KOPT-K1 (cell line): ENCODE measurements around the gene GOLGA6C.
"Not testable (repeated sequence)": the region's sequence is repeated elsewhere in the genome, so short reads cannot be mapped to it uniquely, and the experiment has no call there.

ENCODE experiments used
- H3K27ac ChIP-seq: fragments of 200-600 bp; sonication (generic); 2 replicates; pipeline ENCODE4 v1.5.1; 2016; ENCODE audit warnings: antibody characterized with exemption, mild to moderate bottlenecking, low read depth, low read length; ENCODE audit not compliant: poor library complexity, severe bottlenecking
- H3K36me3 ChIP-seq: fragments of 200-600 bp; sonication (generic); 2 replicates; pipeline ENCODE4 v1.5.1; 2017; ENCODE audit warnings: antibody characterized with exemption, mild to moderate bottlenecking, low read length, moderate library complexity; ENCODE audit not compliant: insufficient read depth
- H3K9me3 ChIP-seq: fragments of 200-600 bp; sonication (generic); 2 replicates; pipeline ENCODE4 v1.5.1; 2017; ENCODE audit warnings: antibody characterized with exemption, low read length, mild to moderate bottlenecking; ENCODE audit not compliant: insufficient read depth, poor library complexity, severe bottlenecking

GOLGA6C gene

GRCh38 chr15:75233504-75234190 lies 24.5 kb upstream of the GOLGA6C start:
- Histone ChIP-seq H3K36me3 (no peaks in the 10 kb centered on the region), H3K9me3 (no peaks in the 10 kb centered on the region)

DNA sequence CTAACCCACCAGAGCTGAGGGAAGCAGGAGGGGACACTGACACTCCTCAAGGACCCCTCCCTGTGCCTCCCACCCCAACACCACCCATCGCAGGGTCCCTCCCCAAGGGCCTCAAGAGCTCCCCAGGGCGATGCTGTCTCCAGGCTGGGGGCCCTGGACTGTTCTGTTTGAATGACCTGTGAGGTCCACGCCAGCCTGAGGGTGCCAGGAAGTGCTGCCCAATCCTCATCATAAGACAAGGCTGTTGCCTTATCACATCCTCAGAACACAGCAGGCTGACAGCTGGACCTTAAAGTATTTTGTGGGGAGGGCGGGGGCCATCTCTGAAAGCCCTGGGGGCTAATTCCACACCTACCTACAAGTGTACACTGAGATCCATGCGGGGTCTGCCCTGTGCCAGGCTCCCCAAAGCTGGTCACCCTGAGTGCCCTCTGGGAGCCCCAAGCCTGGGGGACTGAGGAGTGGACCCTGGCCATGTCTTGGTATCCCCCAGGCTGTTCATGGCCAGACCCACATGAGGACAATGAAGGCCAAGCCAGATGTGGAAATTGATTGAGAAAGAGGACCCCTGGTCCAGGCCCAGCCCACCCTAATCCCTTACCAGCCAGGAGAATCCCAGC lies 23.8 kb upstream of the GOLGA6C start:
- Histone ChIP-seq H3K27ac (no peak overlapping the region), H3K36me3 (no peaks in the 10 kb centered on the region), H3K9me3 (no peaks in the 10 kb centered on the region)

More at GRCh38 chr15:75233504-75234190, 24.5 kb upstream of the GOLGA6C start:
- no peak overlapping the region for H3K27ac ChIP-seq

DNA sequence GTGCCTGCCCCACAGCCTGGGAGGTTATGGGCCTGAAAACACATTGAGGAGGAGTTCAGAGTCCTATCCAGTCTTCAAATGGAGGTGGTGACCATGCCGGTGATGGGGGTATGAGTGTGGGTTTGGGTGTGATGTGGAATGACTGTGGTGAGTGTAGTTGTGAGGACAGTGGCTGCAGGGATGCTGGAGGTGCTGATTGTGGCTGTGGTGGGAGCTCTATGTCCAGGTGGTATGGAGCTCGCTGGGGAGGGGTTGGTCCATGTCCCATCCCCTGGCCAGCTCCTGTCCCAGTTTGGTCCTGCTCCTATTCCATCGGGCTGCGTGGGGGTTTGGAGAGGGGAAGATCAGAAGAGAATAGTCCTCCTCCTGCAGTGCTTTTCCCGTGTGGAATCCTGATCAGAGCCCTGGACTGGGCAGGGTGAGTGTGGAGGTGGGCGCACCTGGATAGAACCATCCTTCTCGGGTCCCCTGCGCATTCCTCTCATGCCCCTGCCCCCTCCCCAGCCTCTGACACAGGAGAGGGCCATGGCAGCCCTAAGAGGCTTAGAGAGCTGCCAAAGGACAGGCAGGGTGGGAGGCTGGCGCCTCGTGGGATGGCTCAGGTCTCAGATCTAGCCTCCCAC lies 23.0 kb upstream of the GOLGA6C start:
- H3K36me3 ChIP-seq, result no peaks in the 10 kb centered on the region
- no peak overlapping the region for H3K27ac ChIP-seq
- no peaks in the 10 kb centered on the region for H3K9me3 ChIP-seq

DNA sequence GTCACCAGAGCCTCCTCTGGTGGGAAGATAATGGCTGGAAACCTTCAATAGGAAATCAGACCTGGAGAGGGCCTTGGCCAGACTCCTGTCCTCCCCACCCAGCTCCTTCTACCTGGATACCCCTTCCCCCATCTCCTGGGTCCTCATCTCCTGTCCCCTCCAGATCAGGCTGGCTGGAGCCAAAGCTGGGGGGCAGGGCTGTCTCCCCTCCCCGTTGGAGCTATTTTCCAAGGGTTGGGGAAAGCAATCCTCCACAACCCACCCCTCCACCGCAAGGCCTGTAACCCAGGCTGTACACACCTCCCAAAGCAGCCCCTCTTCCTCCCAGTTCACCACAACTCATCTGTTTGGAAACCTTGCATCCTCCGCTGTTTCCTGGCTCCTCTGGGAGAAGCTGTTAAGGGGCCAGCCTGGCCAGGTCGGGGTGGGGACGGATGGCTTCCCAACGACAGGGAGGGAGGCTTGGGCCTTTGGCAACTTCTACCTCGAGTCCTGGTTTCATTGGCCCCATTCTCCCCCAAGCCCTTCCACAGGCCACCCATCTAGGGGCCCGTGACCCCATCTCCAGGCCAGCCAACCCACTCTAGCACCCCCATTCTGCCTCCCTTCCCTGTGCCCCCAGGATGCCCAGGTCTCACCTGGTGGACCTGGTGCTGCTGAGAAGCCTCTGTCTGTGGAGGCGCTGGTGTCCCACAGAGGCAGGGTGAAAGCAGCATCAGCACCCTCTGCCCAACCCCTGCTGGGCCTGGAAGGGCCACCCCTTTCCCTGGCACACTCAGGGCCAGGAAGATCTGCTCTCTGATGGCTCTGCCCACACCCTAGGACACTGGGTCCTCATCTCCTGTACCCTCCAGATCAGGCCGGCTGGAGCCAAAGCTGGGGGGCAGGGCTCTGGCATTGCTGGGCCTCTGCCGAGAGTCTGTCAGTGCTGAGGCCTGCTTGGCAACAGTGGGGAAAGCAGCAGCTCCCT lies 22.1 kb upstream of the GOLGA6C start:
- Histone ChIP-seq H3K36me3 (no peaks in the 10 kb centered on the region), H3K27ac (no peak overlapping the region), H3K9me3 (no peaks in the 10 kb centered on the region)

DNA sequence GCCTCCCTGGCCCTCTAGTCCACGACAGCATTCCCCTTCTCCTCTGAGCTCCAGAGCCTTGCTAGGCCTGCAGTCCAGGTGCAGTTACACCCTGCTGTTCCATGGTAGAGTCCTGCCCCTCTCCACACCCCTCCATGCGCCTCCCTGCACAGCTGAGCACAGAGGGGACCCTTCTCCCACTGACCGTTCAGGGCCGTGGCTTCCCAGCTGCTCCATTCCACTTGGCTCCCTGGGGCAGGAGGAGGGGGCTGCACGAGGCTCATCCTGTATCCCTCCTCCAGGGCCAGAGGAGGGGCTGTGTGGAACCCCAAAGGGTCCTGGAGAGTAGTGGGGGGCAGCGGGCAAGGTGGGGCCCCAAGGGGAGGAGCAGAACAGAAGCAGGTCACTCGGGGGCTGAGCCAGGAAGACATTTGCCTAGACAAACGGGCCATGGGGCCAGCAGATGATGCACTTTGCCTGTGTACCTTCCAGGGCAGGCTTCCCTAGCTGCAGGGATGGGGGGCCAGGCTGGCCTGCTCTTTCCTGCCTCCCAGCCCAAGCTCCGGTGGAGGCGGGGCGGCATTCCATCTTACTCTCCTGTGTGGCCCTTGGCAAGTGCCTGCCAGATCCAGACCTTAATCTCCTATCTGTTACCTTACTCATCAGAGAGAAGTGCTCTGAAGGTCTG lies 20.7 kb upstream of the GOLGA6C start:
- no peaks in the 10 kb centered on the region for H3K36me3 ChIP-seq
- no peaks in the 10 kb centered on the region for H3K9me3 ChIP-seq
- no peak overlapping the region for H3K27ac ChIP-seq

DNA sequence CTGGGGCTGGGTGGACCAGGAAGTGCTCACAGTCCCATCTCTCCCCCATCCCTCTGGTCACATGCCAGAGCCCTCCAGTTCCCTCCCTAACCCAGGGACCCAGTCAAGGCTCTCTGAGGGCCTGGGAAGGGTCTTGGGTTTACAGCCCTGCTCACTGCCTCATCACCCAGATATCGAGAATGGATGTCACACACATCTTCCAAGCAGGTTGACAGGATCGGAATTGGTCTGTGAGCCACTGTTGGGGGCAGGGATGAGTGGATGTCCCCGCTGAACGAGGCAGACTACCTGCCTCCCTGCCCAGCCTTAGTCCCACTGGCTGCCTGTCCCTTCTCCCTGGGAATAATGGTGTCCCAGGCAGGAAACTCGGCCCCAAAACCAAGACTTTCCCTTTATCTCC lies 20.0 kb upstream of the GOLGA6C start:
- Histone ChIP-seq H3K36me3 (no peaks in the 10 kb centered on the region), H3K27ac (no peak overlapping the region), H3K9me3 (no peaks in the 10 kb centered on the region)

GRCh38 chr15:75245741-75246140 lies 12.4 kb upstream of the GOLGA6C start:
- H3K36me3 ChIP-seq, H3K9me3 ChIP-seq, H3K27ac ChIP-seq: not testable (repeated sequence)

DNA sequence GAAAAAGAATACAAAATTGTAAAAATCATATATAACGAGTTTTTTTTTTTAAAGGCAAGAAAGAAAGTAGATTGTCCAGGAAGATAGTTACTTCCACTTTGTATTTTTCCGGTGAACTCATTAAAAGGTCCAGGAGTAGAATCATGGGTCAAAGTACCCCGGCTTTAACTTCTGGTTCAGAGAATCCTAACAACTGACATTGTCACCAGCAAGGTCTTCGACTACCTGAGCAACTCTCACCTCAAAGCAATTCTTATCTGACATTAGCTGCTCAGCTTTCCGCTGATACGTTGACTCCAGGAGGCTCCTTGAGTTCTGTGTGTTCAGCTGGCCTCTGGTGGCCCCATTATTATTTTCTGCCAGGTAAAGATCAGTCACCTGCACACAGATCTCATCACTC lies 9.1 kb upstream of the GOLGA6C start:
- not testable (repeated sequence) for H3K9me3 ChIP-seq, H3K36me3 ChIP-seq, H3K27ac ChIP-seq

DNA sequence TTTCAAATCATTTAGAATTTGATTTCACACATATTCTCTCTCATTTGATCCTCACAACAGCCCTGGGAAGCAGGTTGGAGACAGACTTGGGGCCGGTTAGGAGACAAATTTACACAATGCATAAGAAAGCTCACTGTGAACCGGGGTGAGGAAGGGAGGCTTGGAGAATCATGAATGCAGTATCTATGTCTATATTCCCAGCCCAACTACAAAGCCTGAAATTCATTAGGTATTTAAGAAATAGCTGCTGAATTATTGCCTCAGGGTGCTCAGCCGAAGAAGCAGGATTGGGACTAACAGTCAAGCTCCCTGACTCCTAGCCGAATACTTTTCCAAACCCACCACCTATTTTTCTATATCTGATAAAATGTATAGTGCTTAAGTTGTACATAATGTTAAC lies 8.4 kb upstream of the GOLGA6C start:
- Histone ChIP-seq H3K27ac (no peak overlapping the region), H3K9me3 (no peaks in the 10 kb centered on the region), H3K36me3 (no peaks in the 10 kb centered on the region)

GRCh38 chr15:75251343-75251742 lies 6.8 kb upstream of the GOLGA6C start:
- not testable (repeated sequence) for H3K9me3 ChIP-seq, H3K36me3 ChIP-seq, H3K27ac ChIP-seq

GRCh38 chr15:75252285-75252684 lies 5.8 kb upstream of the GOLGA6C start:
- not testable (repeated sequence) for H3K9me3 ChIP-seq, H3K36me3 ChIP-seq

DNA sequence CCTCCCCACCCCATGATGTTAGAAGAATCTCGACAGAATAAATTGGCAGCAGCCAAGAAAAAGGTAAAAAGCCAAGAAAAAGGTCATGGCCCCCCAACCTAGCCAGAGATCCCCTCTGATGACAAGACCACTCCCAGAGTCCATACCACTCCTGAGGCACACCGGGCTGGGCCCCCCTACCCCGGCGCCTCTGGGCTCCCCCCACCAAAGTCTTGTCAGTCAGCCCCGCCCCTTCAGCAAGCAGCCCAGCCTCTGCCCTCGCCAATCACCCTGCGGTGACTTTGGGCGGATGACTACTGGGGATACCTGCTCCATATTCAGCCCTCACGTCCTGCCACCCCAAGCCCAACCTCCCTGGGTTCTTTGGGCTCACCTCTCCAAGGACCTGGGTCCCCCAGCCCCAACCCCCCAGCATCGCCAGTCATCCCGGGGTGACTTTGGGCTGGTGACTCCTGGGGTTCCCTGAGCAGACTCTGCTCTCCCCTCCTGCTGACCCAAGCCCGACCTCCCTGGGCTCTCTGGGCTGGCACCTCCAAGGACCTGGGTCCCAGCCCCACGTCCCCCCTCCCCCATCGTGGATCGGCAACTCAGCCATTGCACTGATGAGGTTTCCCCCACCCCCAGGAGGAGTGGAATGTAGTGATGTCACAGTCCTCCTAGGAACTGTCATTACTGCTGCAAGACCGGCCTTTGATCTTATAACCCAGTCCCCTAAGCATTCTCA lies 648 bp downstream of the GOLGA6C start:
- not testable (repeated sequence) for H3K36me3 ChIP-seq, H3K27ac ChIP-seq, H3K9me3 ChIP-seq

More at GRCh38 chr15:75252285-75252684, 5.8 kb upstream of the GOLGA6C start:
- H3K27ac ChIP-seq, result not testable (repeated sequence)

- not testable (repeated sequence) for H3K36me3 ChIP-seq, H3K9me3 ChIP-seq, H3K27ac ChIP-seq
Observed at GRCh38 chr15:75259873-75260272, 1.7 kb downstream of the GOLGA6C start.

GRCh38 chr15:75273751-75274359 lies 15.7 kb downstream of the GOLGA6C start:
- not testable (repeated sequence) for H3K27ac ChIP-seq, H3K36me3 ChIP-seq, H3K9me3 ChIP-seq
